ENCODE data around the gene SIGLEC6. TPM values are rescaled to one million over a fixed set of nuclear protein-coding genes. Genes with fewer than 3 reads are reported as not detected.

The SIGLEC6 gene
- polyA plus RNA-seq, 4 donors, result 0.09 to 0.76 TPM; not detected in 2

- no peak for DNase-seq
- Histone ChIP-seq H3K27me3 (ENCODE audit: control insufficient read depth in 3 of 3, insufficient read depth in 3 of 3, low read length in 3 of 3) (peaks cover 0 to 2% (median 0%) of the 10 kb centered on the region in 3 donors), H3K4me3 (ENCODE audit: low read depth in 1 of 3, low read length in 3 of 3) (no peak overlapping the region), H3K4me1 (ENCODE audit: control insufficient read depth in 3 of 3, insufficient read depth in 2 of 3, low read depth in 1 of 3, low read length in 2 of 3) (peaks cover 0 to 30% (median 7%) of the 10 kb centered on the region in 3 donors), H3K36me3 (ENCODE audit: control insufficient read depth in 3 of 3, insufficient read depth in 2 of 3, low read depth in 1 of 3, low read length in 3 of 3) (no peaks in the 10 kb centered on the region), H3K9me3 (ENCODE audit: control insufficient read depth in 2 of 2, insufficient read depth in 1 of 2, low read depth in 1 of 2, low read length in 1 of 2) (peaks cover 0 to 10% of the 10 kb centered on the region in 2 donors), H3K27ac (ENCODE audit: low read depth in 1 of 3, low read length in 2 of 3) (no peak overlapping the region)
- WGBS, 3 donors, result 66 to 86% (median 76%) methylated on average over 1 of the region's 1 CpG
- no peak for FAIRE-seq
These were observed 59.9 kb downstream of the SIGLEC6 start for GRCh38 chr19:51471527-51471926.

- Histone ChIP-seq H3K4me1 (ENCODE audit: control insufficient read depth in 3 of 3, insufficient read depth in 2 of 3, low read depth in 1 of 3, low read length in 2 of 3) (peaks cover 0 to 27% (median 7%) of the 10 kb centered on the region in 3 donors), H3K4me3 (ENCODE audit: low read depth in 1 of 3, low read length in 3 of 3) (no peak overlapping the region), H3K27me3 (ENCODE audit: control insufficient read depth in 3 of 3, insufficient read depth in 3 of 3, low read length in 3 of 3) (peaks cover 0 to 2% (median 0%) of the 10 kb centered on the region in 3 donors), H3K9me3 (ENCODE audit: control insufficient read depth in 2 of 2, insufficient read depth in 1 of 2, low read depth in 1 of 2, low read length in 1 of 2) (peaks cover 0 to 6% of the 10 kb centered on the region in 2 donors), H3K36me3 (ENCODE audit: control insufficient read depth in 3 of 3, insufficient read depth in 2 of 3, low read depth in 1 of 3, low read length in 3 of 3) (no peaks in the 10 kb centered on the region), H3K27ac (ENCODE audit: low read depth in 1 of 3, low read length in 2 of 3) (no peak overlapping the region)
- DNase-seq, result no peak
- WGBS, 3 donors, result 72 to 80% (median 73%) methylated on average over 9 of the region's 9 CpGs
- FAIRE-seq, result no peak
These were observed 60.5 kb downstream of the SIGLEC6 start for GRCh38 chr19:51470966-51471365.

DNA sequence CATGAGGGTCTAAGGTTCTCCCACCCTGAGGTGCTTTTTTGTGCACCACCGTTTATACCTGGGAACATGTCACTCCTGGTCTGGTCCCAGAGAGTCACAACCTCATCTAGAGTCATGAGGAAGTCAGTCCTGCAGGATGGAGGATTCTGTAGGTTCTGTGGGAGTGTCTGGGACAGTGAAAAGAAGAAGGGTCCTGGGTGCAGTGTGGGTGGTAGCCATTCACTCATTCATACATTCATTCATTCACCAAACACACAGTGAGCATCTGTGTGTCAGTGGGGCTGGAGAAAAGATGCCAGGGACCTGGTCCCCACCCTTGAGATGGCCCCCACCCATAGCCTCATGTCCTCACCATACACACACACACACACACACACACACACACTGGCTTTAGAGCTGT is 61.8 kb downstream of the SIGLEC6 start:
- no peak overlapping the region for H3K4me3 ChIP-seq (ENCODE audit: low read depth in 1 of 3, low read length in 3 of 3)
- H3K27ac ChIP-seq (ENCODE audit: low read depth in 1 of 3, low read length in 2 of 3), result no peak overlapping the region
- no peak for DNase-seq
- WGBS, 3 donors, result 42 to 70% (median 53%) methylated on average over 1 of the region's 1 CpG
- H3K36me3 ChIP-seq (ENCODE audit: control insufficient read depth in 3 of 3, insufficient read depth in 2 of 3, low read depth in 1 of 3, low read length in 3 of 3), result no peaks in the 10 kb centered on the region
- H3K27me3 ChIP-seq (ENCODE audit: control insufficient read depth in 3 of 3, insufficient read depth in 3 of 3, low read length in 3 of 3), result peaks cover 0 to 2% (median 0%) of the 10 kb centered on the region in 3 donors
- peaks cover 0 to 4% of the 10 kb centered on the region in 2 donors for H3K9me3 ChIP-seq (ENCODE audit: control insufficient read depth in 2 of 2, insufficient read depth in 1 of 2, low read depth in 1 of 2, low read length in 1 of 2)
- no peak for FAIRE-seq
- H3K4me1 ChIP-seq (ENCODE audit: control insufficient read depth in 3 of 3, insufficient read depth in 2 of 3, low read depth in 1 of 3, low read length in 2 of 3), result peaks cover 0 to 17% (median 5%) of the 10 kb centered on the region in 3 donors

DNA sequence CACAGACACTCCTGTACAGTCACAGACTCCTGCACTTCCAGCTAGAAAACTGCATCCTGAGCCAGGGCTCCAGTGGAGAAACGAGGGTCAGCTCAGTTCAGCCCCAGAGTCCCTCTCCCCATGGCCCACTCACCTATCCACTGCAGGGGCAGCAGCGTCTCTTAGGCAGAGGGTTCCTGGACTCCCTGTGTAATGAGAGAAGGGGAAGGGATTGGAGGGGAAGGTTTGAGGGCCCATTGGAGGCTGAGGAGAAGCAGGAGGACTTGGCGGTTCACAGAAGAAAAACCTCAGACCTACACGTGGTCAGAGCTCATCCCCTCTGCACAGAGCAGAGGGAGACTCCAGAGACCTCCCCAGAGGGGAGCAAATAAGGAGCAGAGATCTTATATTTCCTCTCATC is 62.3 kb downstream of the SIGLEC6 start:
- DNase-seq, result no peak
- no peak for FAIRE-seq
- WGBS, 3 donors, result 43 to 52% (median 48%) methylated on average over 4 of the region's 4 CpGs

GRCh38 chr19:51468545-51468920 is 62.9 kb downstream of the SIGLEC6 start:
- H3K9me3 ChIP-seq (ENCODE audit: control insufficient read depth in 2 of 2, insufficient read depth in 1 of 2, low read depth in 1 of 2, low read length in 1 of 2), result peaks cover 0 to 1% of the 10 kb centered on the region in 2 donors
- no peak overlapping the region for H3K4me3 ChIP-seq (ENCODE audit: low read depth in 1 of 3, low read length in 3 of 3)
- peaks cover 0 to 2% (median 0%) of the 10 kb centered on the region in 3 donors for H3K27me3 ChIP-seq (ENCODE audit: control insufficient read depth in 3 of 3, insufficient read depth in 3 of 3, low read length in 3 of 3)
- no peak overlapping the region for H3K27ac ChIP-seq (ENCODE audit: low read depth in 1 of 3, low read length in 2 of 3)
- WGBS, 3 donors, result 75 to 83% (median 81%) methylated on average over 2 of the region's 2 CpGs
- no peak for FAIRE-seq
- DNase-seq, result no peak
- peaks cover 0 to 7% (median 0%) of the 10 kb centered on the region in 3 donors for H3K4me1 ChIP-seq (ENCODE audit: control insufficient read depth in 3 of 3, insufficient read depth in 2 of 3, low read depth in 1 of 3, low read length in 2 of 3)
- H3K36me3 ChIP-seq (ENCODE audit: control insufficient read depth in 3 of 3, insufficient read depth in 2 of 3, low read depth in 1 of 3, low read length in 3 of 3), result no peaks in the 10 kb centered on the region

More for the DNA sequence above, 62.3 kb downstream of the SIGLEC6 start:
- H3K36me3 ChIP-seq (ENCODE audit: control insufficient read depth in 3 of 3, insufficient read depth in 2 of 3, low read depth in 1 of 3, low read length in 3 of 3), result no peaks in the 10 kb centered on the region
- H3K9me3 ChIP-seq (ENCODE audit: control insufficient read depth in 2 of 2, insufficient read depth in 1 of 2, low read depth in 1 of 2, low read length in 1 of 2), result peaks cover 0 to 4% of the 10 kb centered on the region in 2 donors
- peaks cover 0 to 12% (median 2%) of the 10 kb centered on the region in 3 donors for H3K4me1 ChIP-seq (ENCODE audit: control insufficient read depth in 3 of 3, insufficient read depth in 2 of 3, low read depth in 1 of 3, low read length in 2 of 3)
- peaks cover 0 to 2% (median 0%) of the 10 kb centered on the region in 3 donors for H3K27me3 ChIP-seq (ENCODE audit: control insufficient read depth in 3 of 3, insufficient read depth in 3 of 3, low read length in 3 of 3)
- H3K4me3 ChIP-seq (ENCODE audit: low read depth in 1 of 3, low read length in 3 of 3), result no peak overlapping the region
- H3K27ac ChIP-seq (ENCODE audit: low read depth in 1 of 3, low read length in 2 of 3), result no peak overlapping the region

- DNase-seq (no peak), FAIRE-seq (no peak)
- H3K36me3 ChIP-seq (ENCODE audit: control insufficient read depth in 3 of 3, insufficient read depth in 2 of 3, low read depth in 1 of 3, low read length in 3 of 3), result no peaks in the 10 kb centered on the region
- peaks cover 0 to 5% (median 0%) of the 10 kb centered on the region in 3 donors for H3K4me1 ChIP-seq (ENCODE audit: control insufficient read depth in 3 of 3, insufficient read depth in 2 of 3, low read depth in 1 of 3, low read length in 2 of 3)
- 52 to 63% (median 56%) methylated on average over 4 of the region's 4 CpGs for WGBS, 3 donors
- no peak overlapping the region for H3K27ac ChIP-seq (ENCODE audit: low read depth in 1 of 3, low read length in 2 of 3)
- no peaks in the 10 kb centered on the region for H3K9me3 ChIP-seq (ENCODE audit: control insufficient read depth in 2 of 2, insufficient read depth in 1 of 2, low read depth in 1 of 2, low read length in 1 of 2)
- no peak overlapping the region for H3K4me3 ChIP-seq (ENCODE audit: low read depth in 1 of 3, low read length in 3 of 3)
- peaks cover 0 to 3% (median 0%) of the 10 kb centered on the region in 3 donors for H3K27me3 ChIP-seq (ENCODE audit: control insufficient read depth in 3 of 3, insufficient read depth in 3 of 3, low read length in 3 of 3)
These were observed 63.5 kb downstream of the SIGLEC6 start for GRCh38 chr19:51467864-51468544.

Other genes starting within 250 kb of the SIGLEC6 start
- gene IGLON5, start 220.0 kb downstream of the SIGLEC6 start, polyA plus RNA-seq, result 1 to 10 TPM in 2 of 4 donors, not detected in 2; 1.1 to 1.3 TPM
- gene VSIG10L, start 189.5 kb downstream of the SIGLEC6 start, polyA plus RNA-seq, result 1 to 10 TPM; 1.4 to 6.0 (median 2.4) TPM
- gene ETFB, start 165.3 kb downstream of the SIGLEC6 start, polyA plus RNA-seq, result 100 to 1,000 TPM; 178 to 412 (median 249) TPM
- gene CLDND2, start 162.7 kb downstream of the SIGLEC6 start, polyA plus RNA-seq, result 1 to 10 TPM in 2 of 4 donors, under 1 TPM in 1, not detected in 1; 0.25 to 4.1 (median 2.0) TPM
- 1 to 10 TPM; 3.6 to 6.7 (median 5.5) TPM for gene NKG7, start 159.0 kb downstream of the SIGLEC6 start, polyA plus RNA-seq
- gene LIM2, start 143.7 kb downstream of the SIGLEC6 start, polyA plus RNA-seq, result under 1 TPM in 1 of 4 donors, not detected in 3; 0.04 TPM
- 1 to 10 TPM in 1 of 4 donors, not detected in 3; 3.5 TPM for gene C19orf84, start 141.1 kb downstream of the SIGLEC6 start, polyA plus RNA-seq
- gene SIGLEC10, start 114.0 kb downstream of the SIGLEC6 start, polyA plus RNA-seq, result 1 to 10 TPM; 1.3 to 10.0 (median 2.2) TPM
- gene SIGLEC8, start 73.2 kb downstream of the SIGLEC6 start, polyA plus RNA-seq, result 1 to 10 TPM in 1 of 4 donors, under 1 TPM in 2, not detected in 1; 0.22 to 1.1 (median 0.59) TPM
- 1 to 10 TPM in 2 of 4 donors, under 1 TPM in 2; 0.10 to 5.8 (median 1.9) TPM for gene CEACAM18, start 53.1 kb downstream of the SIGLEC6 start, polyA plus RNA-seq
- gene SIGLEC12, start 29.9 kb downstream of the SIGLEC6 start, polyA plus RNA-seq, result 1 to 10 TPM in 2 of 4 donors, under 1 TPM in 1, not detected in 1; 0.33 to 5.7 (median 2.0) TPM
- 1 to 10 TPM; 1.6 to 8.9 (median 2.2) TPM for gene ZNF175, start 39.6 kb upstream of the SIGLEC6 start, polyA plus RNA-seq
- under 1 TPM in 1 of 4 donors, not detected in 3; 0.06 TPM for gene SIGLEC5, start 98.7 kb upstream of the SIGLEC6 start, polyA plus RNA-seq
- 1 to 10 TPM in 2 of 4 donors, not detected in 2; 1.3 to 2.3 TPM for gene SIGLEC14, start 115.2 kb upstream of the SIGLEC6 start, polyA plus RNA-seq
- gene SPACA6, start 161.7 kb upstream of the SIGLEC6 start, polyA plus RNA-seq, result 1 to 10 TPM in 2 of 4 donors, not detected in 2; 4.1 to 6.6 TPM
- gene HAS1, start 192.3 kb upstream of the SIGLEC6 start, polyA plus RNA-seq, result 1 to 10 TPM in 1 of 4 donors, not detected in 3; 1.1 TPM
- gene FPR1, start 220.2 kb upstream of the SIGLEC6 start, polyA plus RNA-seq, result 1 to 10 TPM in 3 of 4 donors, under 1 TPM in 1; 0.40 to 8.1 (median 1.9) TPM
- gene FPR2, start 229.5 kb upstream of the SIGLEC6 start, polyA plus RNA-seq, result 1 to 10 TPM in 2 of 4 donors, under 1 TPM in 1, not detected in 1; 0.04 to 2.6 (median 1.8) TPM